IMR-90 (cell line): ENCODE data around the gene CNPY1. TPM values are rescaled to one million over a fixed set of nuclear protein-coding genes. Genes with fewer than 3 reads are reported as not detected.

ENCODE experiments used
- ATAC-seq: fragments of 200-7000 bp; cut with Tn5 transposase; 2 replicates; pipeline ENCODE4 v1.9.1; 2020; ENCODE audit warnings: low read depth, mild to moderate bottlenecking, moderate library complexity
- BruUV-seq: library from RNA; stranded (reverse); fragments of 400-500 nt; replicated peaks from 2 replicates; lab custom pipeline; 2021; lab: Mats Ljungman, UMichigan
- CTCF ChIA-PET: fragments of 300-600 bp; formaldehyde crosslinking; extraction: SDS; loops from one replicate; lab custom pipeline; 2021; ENCODE audit warnings: antibody characterized with exemption; lab: Yijun Ruan, JAX
- POLR2A ChIA-PET: fragments of 300-600 bp; sonication (Branson Sonifier 250); formaldehyde crosslinking; loops from one replicate; lab custom pipeline; 2022; ENCODE audit warnings: antibody characterized with exemption; ENCODE audit not compliant: unreplicated experiment; lab: Charles Lee
- DNase-seq: peaks from one replicate; pipeline ENCODE4 v3.0.0; 2013
- H2AFZ ChIP-seq: replicated peaks from 2 replicates; pipeline ENCODE3; 2013; ENCODE audit warnings: low read length, mild to moderate bottlenecking; ENCODE audit not compliant: poor library complexity
- H2AK5ac ChIP-seq: 2 replicates; pipeline ENCODE4 v1.6.1; 2013; ENCODE audit warnings: low read depth, low read length, inconsistent platforms
- H2AK9ac ChIP-seq: replicated peaks from 2 replicates; pipeline ENCODE3; 2013; ENCODE audit warnings: mild to moderate bottlenecking, low read depth, low read length, moderate library complexity; ENCODE audit not compliant: poor library complexity
- H2BK120ac ChIP-seq: 2 replicates; pipeline ENCODE4 v1.6.1; 2013; ENCODE audit warnings: low read depth, low read length, inconsistent platforms
- H2BK15ac ChIP-seq: 3 replicates; pipeline ENCODE4 v1.6.1; 2013; ENCODE audit warnings: low read depth, low read length, inconsistent platforms
- H2BK20ac ChIP-seq: 2 replicates; pipeline ENCODE4 v1.6.1; 2013; ENCODE audit warnings: low read depth, mild to moderate bottlenecking, inconsistent platforms, low read length, moderate library complexity
- H2BK5ac ChIP-seq: 2 replicates; pipeline ENCODE4 v1.6.1; 2013; ENCODE audit warnings: mild to moderate bottlenecking, low read depth, low read length, inconsistent platforms; ENCODE audit not compliant: poor library complexity, severe bottlenecking
- H3K14ac ChIP-seq: replicated peaks from 2 replicates; pipeline ENCODE4 v1.6.1; 2013; ENCODE audit warnings: low read depth, low read length, inconsistent platforms
- H3K18ac ChIP-seq: 2 replicates; pipeline ENCODE4 v1.6.1; 2013; ENCODE audit warnings: low read depth, low read length, control low read depth
- H3K23ac ChIP-seq: 2 replicates; pipeline ENCODE4 v1.6.1; 2013; ENCODE audit warnings: low read depth, low read length, inconsistent platforms
- H3K27ac ChIP-seq: 2 replicates; pipeline ENCODE4 v1.5.1; 2013; ENCODE audit warnings: mild to moderate bottlenecking, control low read depth, low read length; ENCODE audit not compliant: insufficient read depth
- H3K27me3 ChIP-seq: 2 replicates; pipeline ENCODE4 v1.6.1; 2013; ENCODE audit warnings: low read length; ENCODE audit not compliant: control insufficient read depth, insufficient read depth
- H3K36me3 ChIP-seq: 2 replicates; pipeline ENCODE4 v1.6.1; 2013; ENCODE audit warnings: low read length, mixed read lengths; ENCODE audit not compliant: control insufficient read depth, insufficient read depth
- H3K4ac ChIP-seq: 2 replicates; pipeline ENCODE4 v1.6.1; 2013; ENCODE audit warnings: low read depth, low read length, inconsistent platforms
- H3K4me1 ChIP-seq: 2 replicates; pipeline ENCODE4 v1.6.1; 2013; ENCODE audit warnings: low read length, mixed read lengths; ENCODE audit not compliant: control insufficient read depth, insufficient read depth
- H3K4me2 ChIP-seq: 2 replicates; pipeline ENCODE4 v1.6.1; 2013; ENCODE audit warnings: low read depth, mild to moderate bottlenecking, control low read depth, low read length, moderate library complexity
- H3K4me3 ChIP-seq: 2 replicates; pipeline ENCODE4 v1.5.1; 2013; ENCODE audit warnings: low read depth, mild to moderate bottlenecking, control low read depth, low read length, moderate library complexity; ENCODE audit not compliant: insufficient read depth
- H3K56ac ChIP-seq: 2 replicates; pipeline ENCODE4 v1.6.1; 2013; ENCODE audit warnings: low read length, inconsistent platforms; ENCODE audit not compliant: insufficient read depth; ENCODE audit errors: extremely low read depth
- H3K79me1 ChIP-seq, 2 experiments: 2 replicates each; pipeline ENCODE4 v1.6.1; 2013; ENCODE audit warnings: low read length in 2 of 2, inconsistent platforms in 1 of 2, low read depth in 1 of 2
- H3K9ac ChIP-seq: 2 replicates; pipeline ENCODE4 v1.6.1; 2013; ENCODE audit warnings: low read depth, low read length, control low read depth
- H3K9me1 ChIP-seq: 2 replicates; pipeline ENCODE4 v1.6.1; 2013; ENCODE audit warnings: low read length, inconsistent platforms; ENCODE audit not compliant: insufficient read depth
- H3K9me3 ChIP-seq: 2 replicates; pipeline ENCODE4 v1.6.1; 2013; ENCODE audit warnings: low read length; ENCODE audit not compliant: control insufficient read depth, insufficient read depth
- H4K20me1 ChIP-seq: 2 replicates; pipeline ENCODE4 v1.6.1; 2013; ENCODE audit warnings: low read length, inconsistent platforms; ENCODE audit not compliant: insufficient read depth
- H4K5ac ChIP-seq: 2 replicates; pipeline ENCODE4 v1.6.1; 2013; ENCODE audit warnings: mild to moderate bottlenecking, low read depth, low read length, control low read depth
- H4K8ac ChIP-seq, 2 experiments: 2 replicates each; pipeline ENCODE4 v1.6.1; 2013; ENCODE audit warnings: low read depth in 2 of 2, low read length in 2 of 2, control low read depth in 1 of 2, inconsistent platforms in 1 of 2
- H4K91ac ChIP-seq: 2 replicates; pipeline ENCODE4 v1.6.1; 2013; ENCODE audit warnings: low read depth, low read length, inconsistent platforms; ENCODE audit not compliant: insufficient read depth
- BHLHE40 ChIP-seq: fragments of 150-350 bp; IDR thresholded peaks from 2 replicates; pipeline ENCODE4 v1.6.1; 2016; ENCODE audit warnings: mild to moderate bottlenecking, low read depth, low read length
- CEBPB ChIP-seq: IDR thresholded peaks from 2 replicates; pipeline ENCODE4 v1.6.1; 2012; ENCODE audit warnings: low read depth, low read length, improper control_type of control experiment
- CHD1 ChIP-seq: IDR thresholded peaks from 2 replicates; pipeline ENCODE4 v1.6.1; 2012; ENCODE audit warnings: low read depth, low read length, improper control_type of control experiment
- FOS ChIP-seq: fragments of 150-350 bp; IDR thresholded peaks from 2 replicates; pipeline ENCODE4 v1.6.1; 2016; ENCODE audit warnings: low read depth, low read length
- MAFK ChIP-seq: IDR thresholded peaks from 2 replicates; pipeline ENCODE4 v1.6.1; 2012; ENCODE audit warnings: low read depth, low read length, improper control_type of control experiment
- MAZ ChIP-seq: IDR thresholded peaks from 2 replicates; pipeline ENCODE4 v1.6.1; 2012; ENCODE audit warnings: low read depth, mild to moderate bottlenecking, low read length, improper control_type of control experiment, moderate library complexity, borderline replicate concordance
- MXI1 ChIP-seq: IDR thresholded peaks from 2 replicates; pipeline ENCODE4 v1.6.1; 2012; ENCODE audit warnings: low read depth, mild to moderate bottlenecking, low read length, moderate library complexity, borderline replicate concordance
- NFE2L2 ChIP-seq: fragments of 150-350 bp; IDR thresholded peaks from 2 replicates; pipeline ENCODE4 v1.6.1; 2016; ENCODE audit warnings: low read depth, mild to moderate bottlenecking, low read length
- POLR2A ChIP-seq: IDR thresholded peaks from 2 replicates; pipeline ENCODE4 v1.6.1; 2012; ENCODE audit warnings: mild to moderate bottlenecking, low read depth, low read length
- RAD21 ChIP-seq: IDR thresholded peaks from 2 replicates; pipeline ENCODE4 v1.6.1; 2012; ENCODE audit warnings: low read length, improper control_type of control experiment
- RCOR1 ChIP-seq: IDR thresholded peaks from 2 replicates; pipeline ENCODE4 v1.6.1; 2012; ENCODE audit warnings: mild to moderate bottlenecking, low read length, improper control_type of control experiment; ENCODE audit not compliant: insufficient replicate concordance
- RFX5 ChIP-seq: IDR thresholded peaks from 2 replicates; pipeline ENCODE4 v1.8.0; 2012; ENCODE audit warnings: low read depth, mild to moderate bottlenecking, low read length, moderate library complexity
- SMC3 ChIP-seq: fragments of 150-350 bp; IDR thresholded peaks from 2 replicates; pipeline ENCODE4 v1.6.1; 2016; ENCODE audit warnings: low read depth, mild to moderate bottlenecking, antibody characterized with exemption, low read length, moderate library complexity
- WGBS, 2 experiments: methylation state at CpG; one replicate each; pipeline versions ENCODE4 v1.1.5 to v1.1.7; 2013; ENCODE audit warnings: missing lambda C conversion rate in 2 of 2; ENCODE audit not compliant: insufficient read length in 1 of 2; ENCODE audit errors: extremely low coverage in 2 of 2; 5-methylcytosine and 5-hydroxymethylcytosine counted together
- dilution Hi-C: fragments of 300-500 bp; cut with HindIII; formaldehyde crosslinking; loops from one replicate; pipeline ENCODE4 v1.14.3; 2018; ENCODE audit warnings: low sequenced_read_pairs; ENCODE audit not compliant: unreplicated experiment
- in situ Hi-C: fragments of 300-500 bp; cut with MboI; formaldehyde crosslinking; loops from 3 replicates; pipeline ENCODE4 v1.14.3; 2019; ENCODE audit warnings: low sequenced_read_pairs, inconsistent platforms, mixed read lengths
- intact Hi-C: fragments of 100-400 bp; cut with micrococcal nuclease; formaldehyde crosslinking; loops from 2 replicates; pipeline ENCODE4 v1.10.0; 2022
- polyA plus RNA-seq, 3 experiments: library from polyadenylated mRNA; depleted of rRNA; stranded (reverse); fragments of >200 nt; gene quantifications; 2 replicates each; pipeline ENCODE4 v1.2.3, GENCODE V29; 2012; ENCODE audit warnings: low replicate concordance in 1 of 3
- total RNA-seq: library from RNA; depleted of rRNA; stranded (reverse); fragments of >200 nt; gene quantifications from 2 replicates; pipeline ENCODE4 v1.2.3, GENCODE V29; 2012
- TF ChIP-seq, protein P1 (sequence below): fragments of 150-350 bp; IDR thresholded peaks from 2 replicates; pipeline ENCODE4 v1.6.1; 2017; ENCODE audit warnings: mild to moderate bottlenecking, antibody characterized with exemption, low read length, low read depth
- TF ChIP-seq, protein P2 (sequence below): conservative IDR thresholded peaks from 2 replicates; pipeline ENCODE4 v1.5.1; 2012; ENCODE audit warnings: mild to moderate bottlenecking, low read depth, low read length, improper control_type of control experiment
- TF ChIP-seq, protein P3 (sequence below): fragments of 150-350 bp; IDR thresholded peaks from 2 replicates; pipeline ENCODE4 v1.6.1; 2016; ENCODE audit warnings: low read depth, mild to moderate bottlenecking, low read length, moderate library complexity, borderline replicate concordance

Gene CNPY1
- total and polyA plus RNA-seq, 2 of the 4 experiments (the other 2 are of a cell fraction): not detected

DNA sequence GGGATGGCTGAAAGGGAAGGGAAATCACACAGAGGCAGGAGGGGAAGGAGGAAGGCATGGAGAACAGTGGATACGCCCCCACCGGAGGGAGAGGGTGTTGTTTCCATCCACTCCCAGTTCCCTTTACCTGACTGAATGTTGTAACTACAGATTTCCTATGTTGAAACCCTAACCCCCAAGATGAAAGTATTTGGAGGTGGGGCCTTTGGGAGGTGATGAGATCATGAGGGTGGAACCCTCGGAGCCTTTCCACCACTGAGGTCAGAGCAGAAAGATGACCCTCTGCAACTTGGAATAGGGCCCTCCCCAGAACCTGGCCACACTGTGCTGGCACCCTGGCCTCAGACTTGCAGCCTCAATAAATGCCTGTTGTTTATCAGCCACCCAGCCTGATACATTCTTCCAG lies 48.6 kb upstream of the CNPY1 start:
- POLR2A ChIA-PET: no interaction called here
- Histone ChIP-seq H3K4me1 (no peaks in the 10 kb centered on the region), H2AK5ac (no peak overlapping the region), H3K4ac (no peak overlapping the region), H2BK5ac (no peak overlapping the region), H4K20me1 (no peaks in the 10 kb centered on the region), H3K36me3 (no peaks in the 10 kb centered on the region), H3K79me1 (no peaks in the 10 kb centered on the region), H3K56ac (no peak overlapping the region), H2AFZ (no peak overlapping the region), H2BK20ac (no peak overlapping the region), H3K9ac (no peak overlapping the region), H4K8ac (no peak overlapping the region), H3K14ac (no peak overlapping the region), H2AK9ac (no peak overlapping the region), H3K4me3 (no peak overlapping the region), H3K27ac (no peak overlapping the region), H3K23ac (no peak overlapping the region), H3K4me2 (no peak overlapping the region), H4K5ac (no peak overlapping the region), H3K9me3 (no peaks in the 10 kb centered on the region), H2BK15ac (no peak overlapping the region), H3K9me1 (no peaks in the 10 kb centered on the region), H2BK120ac (no peak overlapping the region), H3K27me3 (peaks cover 11% of the 10 kb centered on the region; the same call in 1 of the 2 replicates), H3K18ac (no peak overlapping the region), H4K91ac (no peak overlapping the region)
- no peak for ATAC-seq
- TF ChIP-seq RFX5 (no peak), RCOR1 (no peak), NFE2L2 (no peak), MAZ (no peak), RAD21 (no peak), MAFK (no peak), FOS (no peak), BHLHE40 (no peak), CHD1 (no peak), MXI1 (no peak), SMC3 (no peak), POLR2A (no peak), CEBPB (no peak)
- TF ChIP-seq, protein P1, sequence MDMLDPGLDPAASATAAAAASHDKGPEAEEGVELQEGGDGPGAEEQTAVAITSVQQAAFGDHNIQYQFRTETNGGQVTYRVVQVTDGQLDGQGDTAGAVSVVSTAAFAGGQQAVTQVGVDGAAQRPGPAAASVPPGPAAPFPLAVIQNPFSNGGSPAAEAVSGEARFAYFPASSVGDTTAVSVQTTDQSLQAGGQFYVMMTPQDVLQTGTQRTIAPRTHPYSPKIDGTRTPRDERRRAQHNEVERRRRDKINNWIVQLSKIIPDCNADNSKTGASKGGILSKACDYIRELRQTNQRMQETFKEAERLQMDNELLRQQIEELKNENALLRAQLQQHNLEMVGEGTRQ: no peak
- TF ChIP-seq, protein P2, sequence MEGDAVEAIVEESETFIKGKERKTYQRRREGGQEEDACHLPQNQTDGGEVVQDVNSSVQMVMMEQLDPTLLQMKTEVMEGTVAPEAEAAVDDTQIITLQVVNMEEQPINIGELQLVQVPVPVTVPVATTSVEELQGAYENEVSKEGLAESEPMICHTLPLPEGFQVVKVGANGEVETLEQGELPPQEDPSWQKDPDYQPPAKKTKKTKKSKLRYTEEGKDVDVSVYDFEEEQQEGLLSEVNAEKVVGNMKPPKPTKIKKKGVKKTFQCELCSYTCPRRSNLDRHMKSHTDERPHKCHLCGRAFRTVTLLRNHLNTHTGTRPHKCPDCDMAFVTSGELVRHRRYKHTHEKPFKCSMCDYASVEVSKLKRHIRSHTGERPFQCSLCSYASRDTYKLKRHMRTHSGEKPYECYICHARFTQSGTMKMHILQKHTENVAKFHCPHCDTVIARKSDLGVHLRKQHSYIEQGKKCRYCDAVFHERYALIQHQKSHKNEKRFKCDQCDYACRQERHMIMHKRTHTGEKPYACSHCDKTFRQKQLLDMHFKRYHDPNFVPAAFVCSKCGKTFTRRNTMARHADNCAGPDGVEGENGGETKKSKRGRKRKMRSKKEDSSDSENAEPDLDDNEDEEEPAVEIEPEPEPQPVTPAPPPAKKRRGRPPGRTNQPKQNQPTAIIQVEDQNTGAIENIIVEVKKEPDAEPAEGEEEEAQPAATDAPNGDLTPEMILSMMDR: no peak
- TF ChIP-seq, protein P3, sequence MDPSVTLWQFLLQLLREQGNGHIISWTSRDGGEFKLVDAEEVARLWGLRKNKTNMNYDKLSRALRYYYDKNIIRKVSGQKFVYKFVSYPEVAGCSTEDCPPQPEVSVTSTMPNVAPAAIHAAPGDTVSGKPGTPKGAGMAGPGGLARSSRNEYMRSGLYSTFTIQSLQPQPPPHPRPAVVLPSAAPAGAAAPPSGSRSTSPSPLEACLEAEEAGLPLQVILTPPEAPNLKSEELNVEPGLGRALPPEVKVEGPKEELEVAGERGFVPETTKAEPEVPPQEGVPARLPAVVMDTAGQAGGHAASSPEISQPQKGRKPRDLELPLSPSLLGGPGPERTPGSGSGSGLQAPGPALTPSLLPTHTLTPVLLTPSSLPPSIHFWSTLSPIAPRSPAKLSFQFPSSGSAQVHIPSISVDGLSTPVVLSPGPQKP: no peak
- DNase-seq: no peak
- CTCF ChIA-PET: no interaction called here
- intact Hi-C loops: loop anchor here (5.0 kb wide), 2 partner anchors 47 to 668 kb away; partner anchors contain the start of gene RBM33
- dilution Hi-C loops: no loop called here
- in situ Hi-C loops: no loop called here
- no CpG with 5 or more reads among the region's 3 CpGs for WGBS, 2 experiments
- BruUV-seq: no TSS peak
